IMR-90 (cell line): ENCODE measurements around the gene BTRC. TPM values are rescaled to one million over a fixed set of nuclear protein-coding genes. Genes with fewer than 3 reads are reported as not detected.

ENCODE experiments used
- ATAC-seq: fragments of 200-7000 bp; cut with Tn5 transposase; 2 replicates; pipeline ENCODE4 v1.9.1; 2020; ENCODE audit warnings: low read depth, mild to moderate bottlenecking, moderate library complexity
- BruUV-seq: library from RNA; stranded (reverse); fragments of 400-500 nt; replicated peaks from 2 replicates; lab custom pipeline; 2021; lab: Mats Ljungman, UMichigan
- CTCF ChIA-PET: fragments of 300-600 bp; formaldehyde crosslinking; extraction: SDS; loops from one replicate; lab custom pipeline; 2021; ENCODE audit warnings: antibody characterized with exemption; lab: Yijun Ruan, JAX
- POLR2A ChIA-PET: fragments of 300-600 bp; sonication (Branson Sonifier 250); formaldehyde crosslinking; loops from one replicate; lab custom pipeline; 2022; ENCODE audit warnings: antibody characterized with exemption; ENCODE audit not compliant: unreplicated experiment; lab: Charles Lee
- DNase-seq: peaks from one replicate; pipeline ENCODE4 v3.0.0; 2013
- H2AFZ ChIP-seq: replicated peaks from 2 replicates; pipeline ENCODE3; 2013; ENCODE audit warnings: low read length, mild to moderate bottlenecking; ENCODE audit not compliant: poor library complexity
- H2AK5ac ChIP-seq: 2 replicates; pipeline ENCODE4 v1.6.1; 2013; ENCODE audit warnings: low read depth, low read length, inconsistent platforms
- H2AK9ac ChIP-seq: replicated peaks from 2 replicates; pipeline ENCODE3; 2013; ENCODE audit warnings: mild to moderate bottlenecking, low read depth, low read length, moderate library complexity; ENCODE audit not compliant: poor library complexity
- H2BK120ac ChIP-seq: 2 replicates; pipeline ENCODE4 v1.6.1; 2013; ENCODE audit warnings: low read depth, low read length, inconsistent platforms
- H2BK15ac ChIP-seq: 3 replicates; pipeline ENCODE4 v1.6.1; 2013; ENCODE audit warnings: low read depth, low read length, inconsistent platforms
- H2BK20ac ChIP-seq: 2 replicates; pipeline ENCODE4 v1.6.1; 2013; ENCODE audit warnings: low read depth, mild to moderate bottlenecking, inconsistent platforms, low read length, moderate library complexity
- H2BK5ac ChIP-seq: 2 replicates; pipeline ENCODE4 v1.6.1; 2013; ENCODE audit warnings: mild to moderate bottlenecking, low read depth, low read length, inconsistent platforms; ENCODE audit not compliant: poor library complexity, severe bottlenecking
- H3K14ac ChIP-seq: replicated peaks from 2 replicates; pipeline ENCODE4 v1.6.1; 2013; ENCODE audit warnings: low read depth, low read length, inconsistent platforms
- H3K18ac ChIP-seq: 2 replicates; pipeline ENCODE4 v1.6.1; 2013; ENCODE audit warnings: low read depth, low read length, control low read depth
- H3K23ac ChIP-seq: 2 replicates; pipeline ENCODE4 v1.6.1; 2013; ENCODE audit warnings: low read depth, low read length, inconsistent platforms
- H3K27ac ChIP-seq: 2 replicates; pipeline ENCODE4 v1.5.1; 2013; ENCODE audit warnings: mild to moderate bottlenecking, control low read depth, low read length; ENCODE audit not compliant: insufficient read depth
- H3K27me3 ChIP-seq: 2 replicates; pipeline ENCODE4 v1.6.1; 2013; ENCODE audit warnings: low read length; ENCODE audit not compliant: control insufficient read depth, insufficient read depth
- H3K36me3 ChIP-seq: 2 replicates; pipeline ENCODE4 v1.6.1; 2013; ENCODE audit warnings: low read length, mixed read lengths; ENCODE audit not compliant: control insufficient read depth, insufficient read depth
- H3K4ac ChIP-seq: 2 replicates; pipeline ENCODE4 v1.6.1; 2013; ENCODE audit warnings: low read depth, low read length, inconsistent platforms
- H3K4me1 ChIP-seq: 2 replicates; pipeline ENCODE4 v1.6.1; 2013; ENCODE audit warnings: low read length, mixed read lengths; ENCODE audit not compliant: control insufficient read depth, insufficient read depth
- H3K4me2 ChIP-seq: 2 replicates; pipeline ENCODE4 v1.6.1; 2013; ENCODE audit warnings: low read depth, mild to moderate bottlenecking, control low read depth, low read length, moderate library complexity
- H3K4me3 ChIP-seq: 2 replicates; pipeline ENCODE4 v1.5.1; 2013; ENCODE audit warnings: low read depth, mild to moderate bottlenecking, control low read depth, low read length, moderate library complexity; ENCODE audit not compliant: insufficient read depth
- H3K56ac ChIP-seq: 2 replicates; pipeline ENCODE4 v1.6.1; 2013; ENCODE audit warnings: low read length, inconsistent platforms; ENCODE audit not compliant: insufficient read depth; ENCODE audit errors: extremely low read depth
- H3K79me1 ChIP-seq, 2 experiments: 2 replicates each; pipeline ENCODE4 v1.6.1; 2013; ENCODE audit warnings: low read length in 2 of 2, inconsistent platforms in 1 of 2, low read depth in 1 of 2
- H3K9ac ChIP-seq: 2 replicates; pipeline ENCODE4 v1.6.1; 2013; ENCODE audit warnings: low read depth, low read length, control low read depth
- H3K9me1 ChIP-seq: 2 replicates; pipeline ENCODE4 v1.6.1; 2013; ENCODE audit warnings: low read length, inconsistent platforms; ENCODE audit not compliant: insufficient read depth
- H3K9me3 ChIP-seq: 2 replicates; pipeline ENCODE4 v1.6.1; 2013; ENCODE audit warnings: low read length; ENCODE audit not compliant: control insufficient read depth, insufficient read depth
- H4K20me1 ChIP-seq: 2 replicates; pipeline ENCODE4 v1.6.1; 2013; ENCODE audit warnings: low read length, inconsistent platforms; ENCODE audit not compliant: insufficient read depth
- H4K5ac ChIP-seq: 2 replicates; pipeline ENCODE4 v1.6.1; 2013; ENCODE audit warnings: mild to moderate bottlenecking, low read depth, low read length, control low read depth
- H4K8ac ChIP-seq, 2 experiments: 2 replicates each; pipeline ENCODE4 v1.6.1; 2013; ENCODE audit warnings: low read depth in 2 of 2, low read length in 2 of 2, control low read depth in 1 of 2, inconsistent platforms in 1 of 2
- H4K91ac ChIP-seq: 2 replicates; pipeline ENCODE4 v1.6.1; 2013; ENCODE audit warnings: low read depth, low read length, inconsistent platforms; ENCODE audit not compliant: insufficient read depth
- BHLHE40 ChIP-seq: fragments of 150-350 bp; IDR thresholded peaks from 2 replicates; pipeline ENCODE4 v1.6.1; 2016; ENCODE audit warnings: mild to moderate bottlenecking, low read depth, low read length
- CEBPB ChIP-seq: IDR thresholded peaks from 2 replicates; pipeline ENCODE4 v1.6.1; 2012; ENCODE audit warnings: low read depth, low read length, improper control_type of control experiment
- FOS ChIP-seq: fragments of 150-350 bp; IDR thresholded peaks from 2 replicates; pipeline ENCODE4 v1.6.1; 2016; ENCODE audit warnings: low read depth, low read length
- MXI1 ChIP-seq: IDR thresholded peaks from 2 replicates; pipeline ENCODE4 v1.6.1; 2012; ENCODE audit warnings: low read depth, mild to moderate bottlenecking, low read length, moderate library complexity, borderline replicate concordance
- WGBS, 2 experiments: methylation state at CpG; one replicate each; pipeline versions ENCODE4 v1.1.5 to v1.1.7; 2013; ENCODE audit warnings: missing lambda C conversion rate in 2 of 2; ENCODE audit not compliant: insufficient read length in 1 of 2; ENCODE audit errors: extremely low coverage in 2 of 2; 5-methylcytosine and 5-hydroxymethylcytosine counted together
- dilution Hi-C: fragments of 300-500 bp; cut with HindIII; formaldehyde crosslinking; loops from one replicate; pipeline ENCODE4 v1.14.3; 2018; ENCODE audit warnings: low sequenced_read_pairs; ENCODE audit not compliant: unreplicated experiment
- in situ Hi-C: fragments of 300-500 bp; cut with MboI; formaldehyde crosslinking; loops from 3 replicates; pipeline ENCODE4 v1.14.3; 2019; ENCODE audit warnings: low sequenced_read_pairs, inconsistent platforms, mixed read lengths
- intact Hi-C: fragments of 100-400 bp; cut with micrococcal nuclease; formaldehyde crosslinking; loops from 2 replicates; pipeline ENCODE4 v1.10.0; 2022
- polyA plus RNA-seq, 3 experiments: library from polyadenylated mRNA; depleted of rRNA; stranded (reverse); fragments of >200 nt; gene quantifications; 2 replicates each; pipeline ENCODE4 v1.2.3, GENCODE V29; 2012; ENCODE audit warnings: low replicate concordance in 1 of 3
- total RNA-seq: library from RNA; depleted of rRNA; stranded (reverse); fragments of >200 nt; gene quantifications from 2 replicates; pipeline ENCODE4 v1.2.3, GENCODE V29; 2012
- TF ChIP-seq, protein P1 (sequence below): conservative IDR thresholded peaks from 2 replicates; pipeline ENCODE4 v1.5.1; 2012; ENCODE audit warnings: mild to moderate bottlenecking, low read depth, low read length, improper control_type of control experiment

The BTRC gene
- total and polyA plus RNA-seq, 2 of the 4 experiments (the other 2 are of a cell fraction): 7.7 to 8.4 TPM

DNA sequence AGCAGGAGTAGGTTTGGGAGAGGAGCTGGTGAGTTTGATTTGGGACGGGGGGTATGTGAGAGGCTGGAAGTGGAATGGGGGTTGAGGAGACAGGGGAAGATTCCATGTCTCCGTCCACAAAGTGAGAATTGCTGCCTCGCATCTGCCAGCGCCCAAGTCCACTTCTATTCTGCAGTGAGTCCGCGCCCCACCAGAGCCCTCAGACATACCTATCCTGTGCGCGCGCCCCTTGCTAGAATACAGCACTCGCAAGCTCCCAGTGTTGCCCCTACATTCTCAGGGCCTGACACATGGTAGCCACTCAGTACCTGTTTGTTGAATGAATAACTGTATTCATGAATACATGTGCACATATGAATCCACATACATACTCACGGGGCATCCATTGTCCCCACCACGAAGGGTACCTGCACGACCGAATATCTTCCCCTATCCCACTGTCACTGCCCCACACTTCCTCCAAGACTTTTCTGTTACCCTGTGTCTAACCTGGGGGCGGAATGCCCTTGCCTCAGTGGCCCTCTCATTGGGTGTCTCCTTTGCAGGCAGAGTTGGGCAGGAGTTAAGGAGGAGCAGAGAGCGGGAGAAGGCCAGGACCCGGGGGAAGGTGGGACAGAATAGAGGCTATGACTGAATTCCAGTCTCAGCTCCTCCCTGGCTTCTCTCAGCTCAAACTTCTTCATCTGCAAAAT, 214.2 kb downstream of the BTRC start:
- no peak overlapping the region for H3K56ac ChIP-seq
- no peak overlapping the region for H3K18ac ChIP-seq
- no CpG with 5 or more reads among the region's 17 CpGs for WGBS, 2 experiments
- H2BK20ac ChIP-seq: no peak overlapping the region
- no peak overlapping the region for H3K23ac ChIP-seq
- POLR2A ChIA-PET: no interaction called here
- no TSS peak for BruUV-seq
- no peak overlapping the region for H3K14ac ChIP-seq
- no peak overlapping the region for H4K8ac ChIP-seq
- no peak overlapping the region for H2AFZ ChIP-seq
- TF ChIP-seq MXI1 (no peak), FOS (no peak), CEBPB (no peak), BHLHE40 (no peak)
- TF ChIP-seq, protein P1, sequence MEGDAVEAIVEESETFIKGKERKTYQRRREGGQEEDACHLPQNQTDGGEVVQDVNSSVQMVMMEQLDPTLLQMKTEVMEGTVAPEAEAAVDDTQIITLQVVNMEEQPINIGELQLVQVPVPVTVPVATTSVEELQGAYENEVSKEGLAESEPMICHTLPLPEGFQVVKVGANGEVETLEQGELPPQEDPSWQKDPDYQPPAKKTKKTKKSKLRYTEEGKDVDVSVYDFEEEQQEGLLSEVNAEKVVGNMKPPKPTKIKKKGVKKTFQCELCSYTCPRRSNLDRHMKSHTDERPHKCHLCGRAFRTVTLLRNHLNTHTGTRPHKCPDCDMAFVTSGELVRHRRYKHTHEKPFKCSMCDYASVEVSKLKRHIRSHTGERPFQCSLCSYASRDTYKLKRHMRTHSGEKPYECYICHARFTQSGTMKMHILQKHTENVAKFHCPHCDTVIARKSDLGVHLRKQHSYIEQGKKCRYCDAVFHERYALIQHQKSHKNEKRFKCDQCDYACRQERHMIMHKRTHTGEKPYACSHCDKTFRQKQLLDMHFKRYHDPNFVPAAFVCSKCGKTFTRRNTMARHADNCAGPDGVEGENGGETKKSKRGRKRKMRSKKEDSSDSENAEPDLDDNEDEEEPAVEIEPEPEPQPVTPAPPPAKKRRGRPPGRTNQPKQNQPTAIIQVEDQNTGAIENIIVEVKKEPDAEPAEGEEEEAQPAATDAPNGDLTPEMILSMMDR: no peak
- no peak for DNase-seq
- H4K20me1 ChIP-seq: no peaks in the 10 kb centered on the region
- no peak for ATAC-seq
- H2BK120ac ChIP-seq: no peak overlapping the region
- H2AK5ac ChIP-seq: no peak overlapping the region
- no peak overlapping the region for H3K27ac ChIP-seq
- intact Hi-C loops (no loop called here), dilution Hi-C loops (no loop called here), in situ Hi-C loops (no loop called here)
- H3K9ac ChIP-seq: no peak overlapping the region
- peaks cover 46% of the 10 kb centered on the region for H3K27me3 ChIP-seq
- H4K91ac ChIP-seq: no peak overlapping the region
- H3K4me1 ChIP-seq: peaks cover 6% of the 10 kb centered on the region
- no peak overlapping the region for H2BK15ac ChIP-seq
- H3K79me1 ChIP-seq: no peaks in the 10 kb centered on the region
- no peak overlapping the region for H3K4ac ChIP-seq
- no peak overlapping the region for H2AK9ac ChIP-seq
- no peaks in the 10 kb centered on the region; the same call in 1 of the 2 replicates for H3K9me1 ChIP-seq
- no peak overlapping the region for H4K5ac ChIP-seq
- no peaks in the 10 kb centered on the region for H3K36me3 ChIP-seq
- no peak overlapping the region for H3K4me3 ChIP-seq
- no peak overlapping the region for H2BK5ac ChIP-seq
- H3K4me2 ChIP-seq: no peak overlapping the region
- CTCF ChIA-PET: interaction anchor here (1.6 kb wide), 1 partner anchor 354 kb away, joined by 8 read pairs; no protein-coding TSS in a partner anchor
- H3K9me3 ChIP-seq: peaks cover 7% of the 10 kb centered on the region
